Jurkat, Clone E6-1 (cell line): Measurements from ENCODE around the gene EPS8L3.
"Not testable (repeated sequence)": the region's sequence is repeated elsewhere in the genome, so short reads cannot be mapped to it uniquely, and the experiment has no call there.

Source experiments
- DNase-seq: peaks from one replicate; pipeline ENCODE4 v3.0.0-alpha.2; 2011; ENCODE audit warnings: low read depth, low spot score
- H3K4me3 ChIP-seq: 2 replicates; pipeline ENCODE4 v1.5.1; 2011; ENCODE audit warnings: mild to moderate bottlenecking, low read length, control low read depth, moderate library complexity

Gene EPS8L3

DNA sequence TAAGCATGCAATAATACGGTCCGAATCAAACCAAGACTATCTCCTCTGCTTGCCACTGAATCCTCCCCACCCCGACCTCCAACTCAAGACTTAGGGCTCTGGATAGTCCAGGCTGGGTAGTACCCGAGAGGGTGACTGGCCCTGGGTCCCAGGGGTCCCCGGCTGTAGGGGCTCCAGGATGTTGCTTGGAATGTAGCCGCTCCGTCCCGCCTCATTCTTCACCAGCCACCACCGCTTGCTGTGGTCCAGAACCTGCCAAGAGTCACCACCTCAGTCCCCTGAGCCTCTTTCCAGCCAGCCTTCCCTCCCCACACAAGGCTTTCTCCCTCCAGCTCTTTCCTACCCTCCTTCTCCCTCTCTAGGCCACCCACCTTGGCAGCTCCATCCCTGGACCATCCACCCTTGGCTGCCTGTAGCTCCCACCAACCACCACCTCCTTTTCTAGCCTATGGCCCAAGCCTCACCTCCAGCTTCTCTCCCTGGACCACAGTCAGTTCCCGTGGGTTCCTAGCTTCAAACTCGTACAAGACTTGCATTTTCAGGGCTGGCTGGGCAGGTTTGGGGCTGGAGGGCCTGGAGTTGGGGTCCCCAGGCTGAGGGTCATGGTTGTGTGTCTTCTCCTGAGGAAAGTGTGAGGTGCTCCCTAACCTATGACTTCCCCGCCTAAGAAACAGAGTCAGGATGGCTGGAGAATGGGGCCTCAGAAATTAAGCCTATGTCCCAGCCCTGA, 12.0 kb downstream of the EPS8L3 start:
- no peak overlapping the region for H3K4me3 ChIP-seq
- DNase-seq: no peak

DNA sequence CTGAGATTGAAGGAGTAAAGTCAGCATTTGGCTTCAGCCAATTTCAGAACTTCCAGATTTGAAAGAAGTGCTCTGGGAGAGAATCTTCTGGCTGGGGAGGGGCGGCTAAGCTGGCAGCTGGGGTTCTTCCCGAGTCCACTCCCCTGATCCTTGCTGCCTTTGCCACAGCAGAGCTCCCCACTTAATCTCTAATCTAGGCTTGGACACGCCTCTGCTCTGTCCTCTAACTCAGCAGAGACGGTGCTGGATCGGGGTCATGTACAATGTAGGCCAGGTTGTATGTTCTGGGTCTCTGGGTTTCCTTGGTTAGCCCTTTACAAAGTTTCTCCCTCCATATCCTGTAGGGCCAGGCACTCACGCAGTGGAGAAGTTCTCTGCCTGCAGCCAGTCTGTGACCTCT, 12.8 kb downstream of the EPS8L3 start:
- no peak overlapping the region for H3K4me3 ChIP-seq
- no peak for DNase-seq

DNA sequence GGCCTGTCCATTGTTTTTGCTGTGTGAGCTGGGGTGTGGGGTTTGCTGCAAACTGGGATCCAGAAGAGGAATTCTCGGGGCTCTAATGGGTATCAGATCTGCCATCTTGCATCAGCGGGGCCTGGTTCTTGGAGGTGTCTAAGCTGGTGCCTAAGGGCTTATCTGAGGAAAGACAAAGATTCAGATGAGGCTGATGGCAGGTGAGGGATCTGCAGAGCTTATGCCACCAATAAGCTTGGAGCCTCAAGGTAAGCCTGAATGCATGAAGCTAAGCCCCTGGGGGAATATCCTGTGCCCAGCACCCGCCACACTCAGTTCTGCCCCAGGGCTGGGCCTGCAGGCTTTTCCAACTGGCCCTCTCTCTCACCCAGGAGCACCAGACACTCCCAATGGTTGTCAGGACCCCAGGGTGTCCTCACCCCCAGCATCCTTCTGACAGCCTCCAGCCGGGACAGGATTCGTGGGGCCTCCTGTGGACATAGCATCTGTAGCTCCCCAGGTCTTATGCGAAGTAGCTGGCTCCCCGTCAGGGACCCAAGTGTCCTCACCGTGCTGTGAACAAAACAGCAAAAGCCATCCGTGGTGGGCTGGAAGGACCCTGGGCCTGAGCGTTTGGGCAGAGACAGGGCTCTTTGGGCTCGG, 13.4 kb downstream of the EPS8L3 start:
- H3K4me3 ChIP-seq: no peak overlapping the region
- DNase-seq: no peak

- DNase-seq: no peak
- no peak overlapping the region for H3K4me3 ChIP-seq
Observed at GRCh38 chr1:109749221-109749620, 14.5 kb downstream of the EPS8L3 start.

DNA sequence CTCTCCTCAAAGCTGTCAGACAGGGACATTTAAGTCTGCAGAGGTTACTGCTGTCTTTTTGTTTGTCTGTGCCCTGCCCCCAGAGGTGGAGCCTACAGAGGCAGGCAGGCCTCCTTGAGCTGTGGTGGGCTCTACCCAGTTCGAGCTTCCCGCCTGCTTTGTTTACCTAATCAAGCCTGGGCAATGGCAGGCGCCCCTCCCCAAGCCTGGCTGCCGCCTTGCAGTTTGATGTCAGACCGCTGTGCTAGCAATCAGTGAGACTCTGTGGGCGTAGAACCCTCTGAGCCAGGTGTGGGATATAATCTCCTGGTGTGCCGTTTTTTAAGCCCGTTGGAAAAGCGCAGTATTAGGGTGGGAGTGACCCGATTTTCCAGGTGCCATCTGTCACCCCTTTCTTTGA, 15.4 kb downstream of the EPS8L3 start:
- H3K4me3 ChIP-seq, DNase-seq: not testable (repeated sequence)

DNA sequence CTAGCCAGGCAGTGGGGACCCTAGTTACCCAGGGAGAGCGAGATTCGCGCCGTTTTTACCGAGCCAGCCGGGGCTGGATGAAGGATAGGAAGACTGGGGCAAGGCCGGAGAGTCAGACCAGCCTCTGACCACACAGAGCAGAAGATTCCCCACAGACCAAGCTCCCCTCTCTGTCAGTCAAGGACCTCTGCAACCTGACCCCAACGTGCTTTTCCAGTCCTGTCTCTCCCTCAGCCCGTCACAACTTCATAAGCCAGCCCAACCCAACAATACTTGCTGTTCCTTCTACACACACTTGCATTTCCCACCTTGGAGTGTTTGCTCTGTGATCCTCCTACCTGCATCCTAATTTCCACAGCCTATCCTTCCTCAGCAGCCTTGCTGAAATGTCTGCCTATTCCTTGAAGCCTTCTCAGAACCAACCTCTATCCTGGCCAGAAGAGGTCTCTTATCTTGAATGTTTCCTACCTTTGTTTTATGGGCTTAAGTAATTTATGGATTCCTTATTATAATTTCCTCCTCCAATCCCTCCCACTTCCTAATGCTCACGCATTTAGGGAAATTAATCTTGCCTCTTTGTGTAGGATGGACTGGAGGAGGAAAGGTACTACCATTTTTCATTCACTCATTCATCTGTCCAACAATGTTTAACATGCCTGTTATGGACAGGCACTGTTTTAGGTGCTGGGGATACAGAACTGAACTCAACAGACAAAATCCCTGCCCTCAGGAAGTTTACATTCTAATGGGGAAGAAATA, 22.9 kb downstream of the EPS8L3 start, which contains the start of gene GSTM3:
TSS of gene GSTM3 (minus strand) at position 424 of the 759 bp plus-strand sequence. CDS start 751 bp downstream, outside the sequence.
- H3K4me3 ChIP-seq: peak within 1 kb of the TSS; percentile 60
- DNase-seq: no peak

- DNase-seq: peak; percentile 49
- H3K4me3 ChIP-seq: peak overlapping the region; percentile 60
Observed at GRCh38 chr1:109739738-109740614, 23.7 kb downstream of the EPS8L3 start.

DNA sequence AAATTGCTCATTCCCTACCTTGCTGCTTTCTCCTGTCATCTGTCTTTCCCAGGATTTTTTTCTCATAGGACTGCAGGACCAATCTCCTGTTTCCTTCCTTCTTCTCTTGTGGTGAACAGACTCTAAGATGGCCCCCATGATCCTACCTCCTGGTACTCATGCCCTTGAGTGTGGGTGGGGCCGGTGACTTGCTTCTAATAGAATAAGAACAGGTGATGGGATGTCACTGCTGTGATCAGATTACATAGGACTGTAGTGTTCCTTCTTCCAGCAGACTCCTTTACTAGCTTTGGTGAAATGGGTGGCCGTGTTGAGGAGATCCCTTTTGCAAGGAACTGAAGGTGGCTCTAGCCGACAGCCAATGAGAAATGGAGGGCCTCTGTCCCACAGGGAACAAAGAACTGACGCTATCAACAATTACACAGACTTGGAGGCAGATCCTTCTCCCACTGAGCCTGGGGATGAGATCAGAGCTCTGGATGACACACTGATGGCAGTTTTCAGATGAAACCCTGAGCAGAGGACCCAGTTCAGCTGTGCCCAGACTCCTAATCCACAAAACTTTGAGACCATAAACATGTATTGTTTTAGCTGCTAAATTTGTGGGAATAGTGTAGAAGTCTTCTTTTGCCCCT, 30.4 kb downstream of the EPS8L3 start:
- H3K4me3 ChIP-seq: no peak overlapping the region
- DNase-seq: no peak

DNA sequence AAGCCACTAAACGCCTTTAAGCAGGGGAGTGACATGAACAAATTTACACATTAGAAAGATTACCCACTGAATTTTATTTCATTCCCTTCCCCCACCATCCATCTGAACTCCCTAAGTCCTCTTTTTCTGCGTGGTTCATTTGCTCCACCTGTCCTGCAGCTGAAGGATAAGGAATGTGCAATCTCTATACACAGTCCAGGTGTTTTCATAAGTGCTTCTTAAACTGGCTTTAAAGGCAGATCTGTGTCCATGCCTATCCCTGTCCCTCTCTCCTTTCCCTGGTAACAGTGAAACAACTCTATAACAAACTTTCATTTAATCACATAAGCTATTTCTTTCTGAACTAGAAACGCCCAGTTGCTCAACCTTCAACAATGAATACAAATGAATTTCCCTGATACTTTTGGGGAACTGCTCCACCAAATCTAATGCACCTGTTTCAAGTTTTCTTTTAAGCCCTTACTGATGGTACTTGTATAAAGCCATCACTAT, 31.3 kb downstream of the EPS8L3 start:
- H3K4me3 ChIP-seq: no peak overlapping the region
- DNase-seq: no peak

- no peak for DNase-seq
- H3K4me3 ChIP-seq: no peak overlapping the region
Observed at GRCh38 chr1:109730666-109731065, 33.1 kb downstream of the EPS8L3 start.

DNA sequence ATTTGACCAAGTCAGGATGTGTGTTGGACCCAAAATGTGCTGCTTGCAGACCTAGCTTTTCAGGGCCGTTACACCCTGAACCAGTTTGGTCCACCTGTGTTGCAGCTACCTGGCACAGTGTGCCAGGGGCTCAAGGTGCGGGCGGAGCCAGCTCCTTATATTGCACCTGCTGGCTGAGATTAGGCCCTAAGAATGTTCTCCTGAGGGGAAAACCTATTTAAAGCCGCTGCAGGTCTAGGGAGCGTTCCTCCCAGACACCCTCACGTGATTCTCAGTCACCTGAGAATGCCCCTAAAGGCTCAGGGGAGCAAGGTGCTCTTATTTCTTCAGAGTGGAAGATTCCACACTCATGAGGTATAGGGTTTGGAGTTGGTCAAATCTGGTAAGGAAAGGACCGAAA, 34.9 kb downstream of the EPS8L3 start:
- no peak for DNase-seq
- H3K4me3 ChIP-seq: no peak overlapping the region

- no peak for DNase-seq
- H3K4me3 ChIP-seq: no peak overlapping the region
Observed at GRCh38 chr1:109726728-109727373, 36.9 kb downstream of the EPS8L3 start.

- no peak for DNase-seq
- no peak overlapping the region for H3K4me3 ChIP-seq
Observed at GRCh38 chr1:109726007-109726406, 37.7 kb downstream of the EPS8L3 start.

GRCh38 chr1:109725510-109725909, 38.2 kb downstream of the EPS8L3 start:
- no peak overlapping the region for H3K4me3 ChIP-seq
- no peak for DNase-seq

DNA sequence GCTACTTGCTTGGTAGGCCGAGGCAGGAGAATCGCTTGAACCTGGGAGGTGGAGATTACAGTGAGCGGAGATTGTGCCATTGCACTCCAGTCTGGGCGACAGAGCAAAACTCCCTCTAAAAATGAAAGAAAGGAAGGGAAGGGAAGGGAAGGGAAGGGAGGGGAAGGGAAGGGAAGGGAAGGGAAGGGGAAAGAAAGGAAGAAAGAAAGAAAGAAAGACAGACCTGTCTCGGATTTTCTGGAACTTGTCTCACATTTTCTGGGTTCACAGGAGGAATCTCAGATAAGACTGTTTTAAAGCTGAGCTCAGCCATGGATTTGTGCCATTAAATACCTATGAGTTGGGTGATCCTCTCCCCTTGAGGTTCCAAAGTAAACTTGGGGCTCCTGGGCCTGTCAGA, 38.8 kb downstream of the EPS8L3 start:
- no peak overlapping the region for H3K4me3 ChIP-seq
- DNase-seq: no peak

GRCh38 chr1:109722908-109723691, 40.6 kb downstream of the EPS8L3 start:
- H3K4me3 ChIP-seq: no peak overlapping the region
- no peak for DNase-seq

GRCh38 chr1:109721971-109722370, 41.8 kb downstream of the EPS8L3 start:
- no peak overlapping the region for H3K4me3 ChIP-seq
- no peak for DNase-seq
